GM12878 (cell line): ENCODE data around the gene IQGAP3. TPM values are rescaled to one million over a fixed set of nuclear protein-coding genes. Genes with fewer than 3 reads are reported as not detected.

Experiments
- ASH2L ChIP-seq: fragments of 300-600, 200-600 bp; sonication (generic); IDR thresholded peaks from 2 replicates; pipeline ENCODE4 v1.6.1; 2017; ENCODE audit warnings: low read depth, mild to moderate bottlenecking, borderline replicate concordance
- ATF7 ChIP-seq: fragments of 450-650 bp; IDR thresholded peaks from 2 replicates; pipeline ENCODE4 v1.6.1; 2016; ENCODE audit warnings: low read depth, mild to moderate bottlenecking
- CHD2 ChIP-seq: IDR thresholded peaks from 2 replicates; pipeline ENCODE4 v1.6.1; 2011; ENCODE audit warnings: low read depth, low read length, improper control_type of control experiment, borderline replicate concordance
- FOXM1 ChIP-seq: IDR thresholded peaks from 2 replicates; pipeline ENCODE4 v1.6.1; 2012; ENCODE audit warnings: low read depth, mild to moderate bottlenecking, inconsistent platforms, low read length, moderate library complexity
- GATAD2B ChIP-seq: fragments of 450-650 bp; conservative IDR thresholded peaks from 2 replicates; pipeline ENCODE4 v1.6.1; 2017; ENCODE audit warnings: low read depth, mild to moderate bottlenecking, moderate library complexity
- HSF1 ChIP-seq: fragments of 150-350 bp; IDR thresholded peaks from 2 replicates; pipeline ENCODE4 v1.6.1; 2014; ENCODE audit warnings: mild to moderate bottlenecking, low read depth, low read length
- IRF4 ChIP-seq: IDR thresholded peaks from 2 replicates; pipeline ENCODE4 v1.6.1; 2011; ENCODE audit warnings: low read depth, low read length
- MEF2A ChIP-seq: IDR thresholded peaks from 2 replicates; pipeline ENCODE4 v1.6.1; 2011; ENCODE audit warnings: low read depth, mild to moderate bottlenecking, low read length, moderate library complexity; ENCODE audit not compliant: insufficient read depth
- NR2C2 ChIP-seq: IDR thresholded peaks from 2 replicates; pipeline ENCODE4 v1.6.1; 2011; ENCODE audit warnings: borderline replicate concordance, low read depth; ENCODE audit not compliant: control insufficient read depth, insufficient read length
- SMARCA5 ChIP-seq: fragments of 450-650 bp; IDR thresholded peaks from 2 replicates; pipeline ENCODE4 v1.6.1; 2017; ENCODE audit warnings: mild to moderate bottlenecking
- ZBTB40 ChIP-seq: fragments of 450-650 bp; IDR thresholded peaks from 2 replicates; pipeline ENCODE4 v1.6.1; 2016; ENCODE audit warnings: mild to moderate bottlenecking, moderate library complexity, borderline replicate concordance
- polyA plus RNA-seq, 11 experiments: library from polyadenylated mRNA; depleted of rRNA in 4 of 11; unstranded in 6 of 11; stranded (reverse) in 5 of 11; fragments of >200 nt; fragmentation: Nextera tagmentation in 4 of 11; fragmentation: Illumina TruSeq in 1 of 11; extraction: Ambion mirVana in 4 of 11; extraction: Trizol in 1 of 11; gene quantifications; 1 replicate in 1 of 11; 2 replicates in 10 of 11; pipeline versions ENCODE4 v1.2.1 to v1.2.3, GENCODE V29; 2011 to 2016; ENCODE audit warnings: inconsistent platforms in 2 of 11, missing spikeins in 2 of 11, low read depth in 1 of 11
- total RNA-seq, 4 experiments: library from RNA; depleted of rRNA in 3 of 4; stranded (reverse); fragments of >200 nt in 3 of 4; fragmentation: Illumina TruSeq in 1 of 4; extraction: Trizol in 1 of 4; gene quantifications; 2 replicates each; pipeline versions ENCODE4 v1.2.1 to v1.2.3, GENCODE V29; 2013 to 2021
- TF ChIP-seq, protein P1 (sequence below): fragments of 450-650 bp; IDR thresholded peaks from 2 replicates; pipeline ENCODE4 v1.6.1; 2017; ENCODE audit warnings: mild to moderate bottlenecking, moderate library complexity
- TF ChIP-seq, protein P2 (sequence below): IDR thresholded peaks from 2 replicates; pipeline ENCODE4 v1.6.1; 2011; ENCODE audit warnings: mild to moderate bottlenecking, low read depth, low read length, moderate library complexity; ENCODE audit not compliant: insufficient replicate concordance
- TF ChIP-seq, protein P3 (sequence below): IDR thresholded peaks from 2 replicates; pipeline ENCODE4 v1.6.1; 2011; ENCODE audit warnings: borderline replicate concordance, low read depth, mild to moderate bottlenecking, moderate library complexity, low read length; ENCODE audit not compliant: insufficient read depth, poor library complexity, severe bottlenecking

The IQGAP3 gene
- total and polyA plus RNA-seq, 10 of the 15 experiments (the other 5 are each of a cell fraction or from before 2014, with no cell fraction given), result 1.1 to 10.7 (median 7.9) TPM

DNA sequence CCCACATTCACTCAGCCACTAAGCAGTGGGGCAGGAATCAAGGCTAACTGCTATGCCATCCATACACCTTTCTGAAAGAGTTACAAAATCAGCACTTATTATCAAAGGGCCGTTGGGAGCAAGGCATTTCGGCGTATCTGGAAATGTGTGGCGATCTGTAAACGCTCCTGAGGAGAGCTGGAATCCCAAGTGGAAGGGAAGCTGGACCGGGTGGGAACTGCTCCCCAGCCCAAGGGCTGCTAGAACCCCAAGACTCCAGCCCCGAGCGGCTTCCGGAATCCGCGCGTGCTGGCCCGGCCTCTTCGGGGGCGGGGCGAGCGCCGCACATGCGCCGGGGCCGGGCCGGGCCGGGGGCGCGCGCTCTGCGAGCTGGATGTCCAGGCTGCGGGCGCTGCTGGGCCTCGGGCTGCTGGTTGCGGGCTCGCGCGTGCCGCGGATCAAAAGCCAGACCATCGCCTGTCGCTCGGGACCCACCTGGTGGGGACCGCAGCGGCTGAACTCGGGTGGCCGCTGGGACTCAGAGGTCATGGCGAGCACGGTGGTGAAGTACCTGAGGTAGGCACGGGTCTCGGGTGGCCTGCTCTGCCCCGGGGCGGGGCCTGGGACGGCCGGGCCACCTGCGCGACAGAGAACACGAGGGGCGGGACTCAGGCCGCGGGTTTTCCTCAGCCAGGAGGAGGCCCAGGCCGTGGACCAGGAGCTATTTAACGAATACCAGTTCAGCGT lies 19.2 kb upstream of the IQGAP3 start, which contains the start of gene NAXE (continued):
- no peak for TF ChIP-seq ATF7
- TF ChIP-seq, protein P1, sequence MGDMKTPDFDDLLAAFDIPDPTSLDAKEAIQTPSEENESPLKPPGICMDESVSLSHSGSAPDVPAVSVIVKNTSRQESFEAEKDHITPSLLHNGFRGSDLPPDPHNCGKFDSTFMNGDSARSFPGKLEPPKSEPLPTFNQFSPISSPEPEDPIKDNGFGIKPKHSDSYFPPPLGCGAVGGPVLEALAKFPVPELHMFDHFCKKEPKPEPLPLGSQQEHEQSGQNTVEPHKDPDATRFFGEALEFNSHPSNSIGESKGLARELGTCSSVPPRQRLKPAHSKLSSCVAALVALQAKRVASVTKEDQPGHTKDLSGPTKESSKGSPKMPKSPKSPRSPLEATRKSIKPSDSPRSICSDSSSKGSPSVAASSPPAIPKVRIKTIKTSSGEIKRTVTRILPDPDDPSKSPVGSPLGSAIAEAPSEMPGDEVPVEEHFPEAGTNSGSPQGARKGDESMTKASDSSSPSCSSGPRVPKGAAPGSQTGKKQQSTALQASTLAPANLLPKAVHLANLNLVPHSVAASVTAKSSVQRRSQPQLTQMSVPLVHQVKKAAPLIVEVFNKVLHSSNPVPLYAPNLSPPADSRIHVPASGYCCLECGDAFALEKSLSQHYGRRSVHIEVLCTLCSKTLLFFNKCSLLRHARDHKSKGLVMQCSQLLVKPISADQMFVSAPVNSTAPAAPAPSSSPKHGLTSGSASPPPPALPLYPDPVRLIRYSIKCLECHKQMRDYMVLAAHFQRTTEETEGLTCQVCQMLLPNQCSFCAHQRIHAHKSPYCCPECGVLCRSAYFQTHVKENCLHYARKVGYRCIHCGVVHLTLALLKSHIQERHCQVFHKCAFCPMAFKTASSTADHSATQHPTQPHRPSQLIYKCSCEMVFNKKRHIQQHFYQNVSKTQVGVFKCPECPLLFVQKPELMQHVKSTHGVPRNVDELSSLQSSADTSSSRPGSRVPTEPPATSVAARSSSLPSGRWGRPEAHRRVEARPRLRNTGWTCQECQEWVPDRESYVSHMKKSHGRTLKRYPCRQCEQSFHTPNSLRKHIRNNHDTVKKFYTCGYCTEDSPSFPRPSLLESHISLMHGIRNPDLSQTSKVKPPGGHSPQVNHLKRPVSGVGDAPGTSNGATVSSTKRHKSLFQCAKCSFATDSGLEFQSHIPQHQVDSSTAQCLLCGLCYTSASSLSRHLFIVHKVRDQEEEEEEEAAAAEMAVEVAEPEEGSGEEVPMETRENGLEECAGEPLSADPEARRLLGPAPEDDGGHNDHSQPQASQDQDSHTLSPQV, result no peak
- peak; percentile 32; the same call in 1 of the 2 replicates for TF ChIP-seq ZBTB40
- peak; percentile 86 for TF ChIP-seq GATAD2B
- no peak for TF ChIP-seq ASH2L
- TF ChIP-seq CHD2, result no peak
- no peak for TF ChIP-seq SMARCA5
- TF ChIP-seq IRF4, result no peak
- no peak for TF ChIP-seq FOXM1
- TF ChIP-seq, protein P2, sequence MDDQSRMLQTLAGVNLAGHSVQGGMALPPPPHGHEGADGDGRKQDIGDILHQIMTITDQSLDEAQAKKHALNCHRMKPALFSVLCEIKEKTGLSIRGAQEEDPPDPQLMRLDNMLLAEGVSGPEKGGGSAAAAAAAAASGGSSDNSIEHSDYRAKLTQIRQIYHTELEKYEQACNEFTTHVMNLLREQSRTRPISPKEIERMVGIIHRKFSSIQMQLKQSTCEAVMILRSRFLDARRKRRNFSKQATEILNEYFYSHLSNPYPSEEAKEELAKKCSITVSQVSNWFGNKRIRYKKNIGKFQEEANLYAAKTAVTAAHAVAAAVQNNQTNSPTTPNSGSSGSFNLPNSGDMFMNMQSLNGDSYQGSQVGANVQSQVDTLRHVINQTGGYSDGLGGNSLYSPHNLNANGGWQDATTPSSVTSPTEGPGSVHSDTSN, result no peak
- TF ChIP-seq NR2C2, result no peak
- TF ChIP-seq, protein P3, sequence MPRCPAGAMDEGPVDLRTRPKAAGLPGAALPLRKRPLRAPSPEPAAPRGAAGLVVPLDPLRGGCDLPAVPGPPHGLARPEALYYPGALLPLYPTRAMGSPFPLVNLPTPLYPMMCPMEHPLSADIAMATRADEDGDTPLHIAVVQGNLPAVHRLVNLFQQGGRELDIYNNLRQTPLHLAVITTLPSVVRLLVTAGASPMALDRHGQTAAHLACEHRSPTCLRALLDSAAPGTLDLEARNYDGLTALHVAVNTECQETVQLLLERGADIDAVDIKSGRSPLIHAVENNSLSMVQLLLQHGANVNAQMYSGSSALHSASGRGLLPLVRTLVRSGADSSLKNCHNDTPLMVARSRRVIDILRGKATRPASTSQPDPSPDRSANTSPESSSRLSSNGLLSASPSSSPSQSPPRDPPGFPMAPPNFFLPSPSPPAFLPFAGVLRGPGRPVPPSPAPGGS, result peak; percentile 44
- TF ChIP-seq HSF1, result no peak
- no peak for TF ChIP-seq MEF2A
